NCI-H748 treated with DMSO at 0.1 percent for 48 hours (cell line): ENCODE measurements around the gene RPS27.
"Not testable (repeated sequence)": the region's sequence is repeated elsewhere in the genome, so short reads cannot be mapped to it uniquely, and the experiment has no call there.

Experiments
- DNase-seq: peaks from one replicate; lab custom pipeline; 2025; lab: John Stamatoyannopoulos, UW

RPS27 gene

GRCh38 chr1:153985941-153986761, 4.4 kb upstream of the RPS27 start, which contains the start of gene RAB13:
Gene RAB13, minus strand, starts transcription at chr1:153986339. Its CDS starts 103 bp downstream, at chr1:153986236.
- peak; percentile 65 for DNase-seq

GRCh38 chr1:153987621-153988020, 2.9 kb upstream of the RPS27 start:
- DNase-seq, result no peak

- DNase-seq, result no peak
These were observed 629 bp downstream of the RPS27 start for GRCh38 chr1:153991151-153991630.

GRCh38 chr1:153991806-153992205, 1.2 kb downstream of the RPS27 start:
- no peak for DNase-seq

- DNase-seq, result no peak
These were observed 4.6 kb downstream of the RPS27 start for GRCh38 chr1:153995202-153995601.

- no peak for DNase-seq
These were observed 5.1 kb downstream of the RPS27 start for GRCh38 chr1:153995640-153996039.

GRCh38 chr1:153996882-153997281, 6.3 kb downstream of the RPS27 start:
- not testable (repeated sequence) for DNase-seq

- no peak for DNase-seq
These were observed 9.9 kb downstream of the RPS27 start for GRCh38 chr1:154000420-154000819.

- DNase-seq, result no peak
These were observed 15.6 kb downstream of the RPS27 start for GRCh38 chr1:154006136-154006535.

- DNase-seq, result no peak
These were observed 21.6 kb downstream of the RPS27 start for GRCh38 chr1:154012129-154012528.

- not testable (repeated sequence) for DNase-seq
These were observed 22.0 kb downstream of the RPS27 start for GRCh38 chr1:154012543-154012942.

- DNase-seq, result no peak
These were observed 23.8 kb downstream of the RPS27 start for GRCh38 chr1:154014154-154014907.

- DNase-seq, result no peak
These were observed 28.7 kb downstream of the RPS27 start for GRCh38 chr1:154019269-154019668.

GRCh38 chr1:154019940-154020339, 29.4 kb downstream of the RPS27 start:
- DNase-seq, result no peak

GRCh38 chr1:154033697-154034096, 43.1 kb downstream of the RPS27 start:
- DNase-seq, result not testable (repeated sequence)
